Ectodermal cell (in vitro differentiated cells): ENCODE measurements around the gene CHST9.

ENCODE experiments used
- H3K27ac ChIP-seq: 2 replicates; pipeline ENCODE4 v1.7.0; 2013; ENCODE audit warnings: mild to moderate bottlenecking, low read depth, low read length; ENCODE audit not compliant: insufficient read depth, poor library complexity, severe bottlenecking
- H3K27me3 ChIP-seq: 2 replicates; pipeline ENCODE4 v1.7.0; 2013; ENCODE audit warnings: mild to moderate bottlenecking, low read length; ENCODE audit not compliant: insufficient read depth, control insufficient read depth, poor library complexity, severe bottlenecking
- H3K36me3 ChIP-seq: one replicate; pipeline ENCODE4 v1.7.0; 2013; ENCODE audit warnings: low read length; ENCODE audit not compliant: control insufficient read depth, insufficient read depth
- H3K4me1 ChIP-seq: one replicate; pipeline ENCODE4 v1.7.0; 2013; ENCODE audit warnings: low read length; ENCODE audit not compliant: control insufficient read depth, insufficient read depth
- H3K4me3 ChIP-seq: 2 replicates; pipeline ENCODE4 v1.7.0; 2013; ENCODE audit warnings: low read depth, low read length, control low read depth; ENCODE audit not compliant: insufficient read depth
- H3K9me3 ChIP-seq: 2 replicates; pipeline ENCODE4 v1.7.0; 2013; ENCODE audit warnings: mild to moderate bottlenecking, low read length, moderate library complexity; ENCODE audit not compliant: control insufficient read depth
- WGBS, 2 experiments: methylation state at CpG; one replicate each; pipeline ENCODE4 v1.1.7; 2013; ENCODE audit warnings: missing lambda C conversion rate in 2 of 2; 5-methylcytosine and 5-hydroxymethylcytosine counted together

The CHST9 gene

DNA sequence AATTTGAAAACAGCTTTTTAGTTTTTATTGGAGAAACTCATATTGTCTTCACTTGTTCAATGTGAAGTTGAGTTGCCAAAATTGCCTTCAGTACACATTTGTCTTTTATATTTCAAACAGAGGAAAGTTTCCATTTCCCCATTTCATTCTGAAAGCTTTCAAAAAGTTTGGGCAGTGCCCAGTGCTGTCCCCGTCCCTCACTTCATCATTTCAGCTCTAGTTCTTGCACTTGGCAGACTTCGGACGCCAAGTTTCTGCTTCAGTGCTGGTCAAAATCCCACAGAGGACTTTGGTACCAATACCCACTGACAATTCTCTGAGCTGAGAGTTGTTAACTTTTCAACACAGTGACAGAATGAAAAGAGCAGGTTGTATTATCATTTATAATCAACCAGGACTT is 276.2 kb downstream of the CHST9 start:
- peaks cover 12% of the 10 kb centered on the region for H3K4me1 ChIP-seq
- no peak overlapping the region for H3K27ac ChIP-seq
- no peaks in the 10 kb centered on the region for H3K36me3 ChIP-seq
- 80 to 85% methylated on average over 3 of the region's 3 CpGs for WGBS, 2 experiments
- no peaks in the 10 kb centered on the region for H3K27me3 ChIP-seq
- H3K9me3 ChIP-seq, result peaks cover 4% of the 10 kb centered on the region
- H3K4me3 ChIP-seq, result no peak overlapping the region

DNA sequence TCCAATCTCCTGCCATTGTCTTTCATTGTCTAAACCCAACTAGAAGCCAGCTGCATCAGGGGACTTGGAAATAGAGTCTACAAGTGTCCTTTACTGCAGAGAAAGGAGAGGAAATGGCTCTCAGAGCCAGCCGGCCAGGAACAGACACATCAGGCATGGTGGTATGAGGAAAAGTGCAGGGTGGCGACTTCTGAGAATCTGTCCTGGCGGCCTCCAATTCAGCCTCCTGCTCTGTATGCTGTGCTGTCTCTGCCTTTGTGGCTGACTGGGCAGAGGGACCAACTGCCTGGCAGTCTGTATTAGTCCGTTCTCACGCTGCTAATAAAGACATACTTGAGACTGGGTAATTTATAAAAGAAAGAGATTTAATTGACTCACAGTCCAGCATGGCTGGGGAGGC is 282.8 kb downstream of the CHST9 start:
- peaks cover 6% of the 10 kb centered on the region for H3K9me3 ChIP-seq
- H3K36me3 ChIP-seq, result no peaks in the 10 kb centered on the region
- no peaks in the 10 kb centered on the region for H3K27me3 ChIP-seq
- 91 to 95% methylated on average over 5 of the region's 5 CpGs for WGBS, 2 experiments
- no peaks in the 10 kb centered on the region for H3K4me1 ChIP-seq
- H3K27ac ChIP-seq, result no peak overlapping the region
- H3K4me3 ChIP-seq, result no peak overlapping the region

DNA sequence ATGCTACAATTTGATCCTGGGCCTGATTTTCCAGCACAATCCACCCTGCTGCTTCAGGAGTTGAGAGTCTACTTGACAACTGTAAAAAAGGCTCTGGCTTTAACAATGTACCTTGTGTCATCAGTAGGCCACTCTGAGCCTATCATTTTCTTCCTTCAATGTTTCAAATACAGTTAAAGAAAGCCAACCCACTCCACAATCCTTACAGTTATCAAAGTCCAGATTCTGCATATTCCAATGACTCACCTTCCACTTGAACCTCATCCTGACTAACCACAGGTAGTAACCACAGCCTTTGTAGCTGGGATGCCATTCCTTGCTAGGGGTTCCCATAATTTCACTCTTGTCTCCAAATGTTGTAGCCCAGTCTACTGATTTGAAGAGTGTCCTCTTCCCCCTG is 284.1 kb downstream of the CHST9 start:
- Histone ChIP-seq H3K27me3 (no peaks in the 10 kb centered on the region), H3K36me3 (no peaks in the 10 kb centered on the region), H3K9me3 (peaks cover 6% of the 10 kb centered on the region), H3K27ac (no peak overlapping the region), H3K4me3 (no peak overlapping the region), H3K4me1 (no peaks in the 10 kb centered on the region)

DNA sequence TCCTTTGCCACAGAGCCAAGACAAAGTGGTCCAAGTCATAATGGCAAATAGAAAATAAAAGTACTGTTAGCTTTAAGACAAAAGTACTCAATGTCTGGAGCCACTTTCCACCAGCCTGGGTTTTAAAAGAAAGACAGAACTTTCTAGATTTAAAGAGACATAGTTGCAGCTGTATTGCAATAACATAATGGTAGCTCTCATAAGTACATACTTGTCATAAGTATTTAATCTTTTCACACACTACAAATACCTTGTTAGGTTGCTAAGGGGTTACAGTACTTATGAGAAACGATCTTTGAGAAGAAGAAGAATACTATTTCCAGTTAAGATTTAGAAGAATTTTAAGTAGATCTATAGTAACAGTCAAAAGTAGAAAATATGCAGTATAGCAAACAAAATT is 290.7 kb downstream of the CHST9 start:
- Histone ChIP-seq H3K4me3 (no peak overlapping the region), H3K27ac (no peak overlapping the region), H3K27me3 (no peaks in the 10 kb centered on the region), H3K9me3 (no peaks in the 10 kb centered on the region), H3K36me3 (no peaks in the 10 kb centered on the region), H3K4me1 (no peaks in the 10 kb centered on the region)
- 100% methylated on average over 1 of the region's 1 CpG; no CpG with 5 or more reads in 1 of the 2 experiments for WGBS, 2 experiments

DNA sequence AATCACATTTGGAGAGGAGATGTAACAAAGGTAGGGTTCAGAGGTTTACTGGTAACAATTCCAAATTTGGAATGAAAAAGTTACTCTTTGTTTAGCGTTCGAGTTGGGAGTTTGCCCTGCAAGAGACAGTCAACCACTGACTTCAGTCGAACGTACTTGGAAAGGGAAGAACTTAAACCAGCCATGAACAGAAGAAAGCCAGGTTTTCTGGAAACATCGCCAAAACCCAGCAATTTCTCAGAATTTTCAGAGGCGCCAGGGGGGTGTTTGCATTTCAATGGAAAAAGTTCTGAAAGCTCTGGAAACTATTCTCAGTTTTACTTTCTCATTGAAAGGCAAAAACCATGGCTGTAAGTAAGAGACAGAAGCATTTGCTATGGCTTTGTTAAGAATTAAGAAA is 291.1 kb downstream of the CHST9 start:
- H3K27me3 ChIP-seq, result no peaks in the 10 kb centered on the region
- H3K9me3 ChIP-seq, result no peaks in the 10 kb centered on the region
- no peaks in the 10 kb centered on the region for H3K4me1 ChIP-seq
- no peak overlapping the region for H3K27ac ChIP-seq
- 24 to 29% methylated on average over 6 of the region's 6 CpGs for WGBS, 2 experiments
- H3K4me3 ChIP-seq, result no peak overlapping the region
- H3K36me3 ChIP-seq, result no peaks in the 10 kb centered on the region

DNA sequence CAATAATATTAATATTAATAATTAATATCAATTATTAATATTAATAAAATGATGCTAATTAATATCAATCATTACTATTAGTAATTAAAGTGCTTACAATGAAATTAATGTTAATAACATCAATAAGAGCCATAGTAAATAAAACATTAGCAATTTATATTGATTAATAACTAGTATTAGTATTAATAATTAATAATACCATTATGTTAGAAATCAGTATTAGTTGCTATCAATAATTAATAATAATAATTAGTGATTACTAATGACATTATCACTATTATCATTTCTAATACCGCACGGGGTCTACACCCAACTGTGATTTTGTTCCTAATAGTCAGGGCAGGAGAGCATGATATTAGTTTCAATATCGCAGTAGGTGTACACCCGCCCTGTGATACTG is 296.8 kb downstream of the CHST9 start:
- 92 to 98% methylated on average over 4 of the region's 4 CpGs for WGBS, 2 experiments
- Histone ChIP-seq H3K27me3 (no peaks in the 10 kb centered on the region), H3K36me3 (no peaks in the 10 kb centered on the region), H3K27ac (no peak overlapping the region), H3K4me1 (no peaks in the 10 kb centered on the region), H3K9me3 (no peaks in the 10 kb centered on the region), H3K4me3 (no peak overlapping the region)

DNA sequence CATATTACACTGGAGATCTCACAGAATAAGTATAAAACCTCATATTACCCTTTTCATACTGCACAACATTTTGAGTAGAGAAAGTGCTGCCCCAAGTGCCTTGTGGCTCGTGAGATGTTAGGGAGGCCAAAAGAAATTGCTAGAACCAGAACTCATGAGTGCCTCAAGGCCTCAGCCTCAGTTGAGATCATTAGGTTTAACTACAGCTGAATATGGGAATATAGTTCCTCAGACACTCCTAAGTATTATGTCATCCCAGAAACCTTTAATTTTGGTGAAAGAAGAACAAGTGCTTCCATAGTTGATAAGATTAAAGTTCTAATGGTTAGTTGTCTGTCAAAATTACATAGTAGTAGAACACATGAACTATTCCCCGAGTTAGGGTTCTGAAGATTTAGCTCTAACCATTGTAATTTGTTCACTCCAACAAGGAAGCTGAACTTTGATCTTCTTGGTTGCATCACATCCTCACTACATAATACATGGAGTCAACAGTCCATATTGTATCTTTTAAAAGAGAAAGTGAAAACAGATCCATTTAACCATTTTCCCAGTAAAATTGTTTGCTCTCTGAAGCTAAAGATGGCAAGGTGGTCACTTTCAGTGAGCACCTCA is 310.0 kb downstream of the CHST9 start:
- Histone ChIP-seq H3K36me3 (no peaks in the 10 kb centered on the region), H3K27me3 (no peaks in the 10 kb centered on the region), H3K4me1 (peaks cover 3% of the 10 kb centered on the region), H3K4me3 (no peak overlapping the region), H3K9me3 (no peaks in the 10 kb centered on the region), H3K27ac (no peak overlapping the region)
- WGBS, 2 experiments, result 89 to 99% methylated on average over 2 of the region's 2 CpGs

DNA sequence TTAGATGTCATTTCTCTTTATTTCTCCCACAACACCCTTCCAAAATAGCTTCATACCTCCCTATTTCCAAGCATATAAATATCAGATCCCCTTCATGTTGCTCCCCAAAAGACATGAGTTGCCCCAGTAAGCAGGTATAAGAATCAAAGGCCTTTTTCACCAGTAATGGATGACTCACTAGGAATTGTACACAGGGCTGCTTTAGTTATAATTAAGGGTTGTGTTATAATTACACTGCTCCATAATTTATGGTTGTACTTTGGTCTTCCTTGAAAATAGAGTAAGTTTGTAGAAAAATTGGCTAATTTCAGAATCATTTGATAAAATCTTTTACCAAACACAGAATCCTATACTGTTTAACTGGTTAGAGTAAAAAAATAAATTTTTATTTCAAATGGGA is 310.8 kb downstream of the CHST9 start:
- peaks cover 3% of the 10 kb centered on the region for H3K4me1 ChIP-seq
- no peaks in the 10 kb centered on the region for H3K27me3 ChIP-seq
- no peak overlapping the region for H3K27ac ChIP-seq
- H3K36me3 ChIP-seq, result no peaks in the 10 kb centered on the region
- no peaks in the 10 kb centered on the region for H3K9me3 ChIP-seq
- H3K4me3 ChIP-seq, result no peak overlapping the region

DNA sequence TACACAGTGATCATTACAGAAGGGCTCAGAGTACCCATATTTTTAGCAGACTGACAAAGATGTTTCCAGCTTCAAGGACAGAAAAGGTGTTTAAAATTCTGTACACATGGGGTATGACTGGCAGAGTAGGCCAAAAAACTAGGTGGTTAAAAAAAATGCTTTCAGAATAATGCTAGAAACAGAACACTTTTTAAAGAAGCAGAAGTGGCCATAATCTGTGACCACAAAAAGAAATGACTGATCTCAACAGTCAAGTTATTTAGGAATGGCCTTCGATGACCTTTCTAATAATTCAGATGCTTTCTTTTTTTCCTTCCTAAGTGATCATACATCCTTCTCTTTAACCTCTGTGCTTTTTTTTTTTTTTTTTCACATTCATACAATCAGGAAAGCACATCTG is 315.5 kb downstream of the CHST9 start:
- Histone ChIP-seq H3K27ac (no peak overlapping the region), H3K4me1 (peaks cover 3% of the 10 kb centered on the region)
- WGBS, 2 experiments, result 91 to 95% methylated on average over 1 of the region's 1 CpG

DNA sequence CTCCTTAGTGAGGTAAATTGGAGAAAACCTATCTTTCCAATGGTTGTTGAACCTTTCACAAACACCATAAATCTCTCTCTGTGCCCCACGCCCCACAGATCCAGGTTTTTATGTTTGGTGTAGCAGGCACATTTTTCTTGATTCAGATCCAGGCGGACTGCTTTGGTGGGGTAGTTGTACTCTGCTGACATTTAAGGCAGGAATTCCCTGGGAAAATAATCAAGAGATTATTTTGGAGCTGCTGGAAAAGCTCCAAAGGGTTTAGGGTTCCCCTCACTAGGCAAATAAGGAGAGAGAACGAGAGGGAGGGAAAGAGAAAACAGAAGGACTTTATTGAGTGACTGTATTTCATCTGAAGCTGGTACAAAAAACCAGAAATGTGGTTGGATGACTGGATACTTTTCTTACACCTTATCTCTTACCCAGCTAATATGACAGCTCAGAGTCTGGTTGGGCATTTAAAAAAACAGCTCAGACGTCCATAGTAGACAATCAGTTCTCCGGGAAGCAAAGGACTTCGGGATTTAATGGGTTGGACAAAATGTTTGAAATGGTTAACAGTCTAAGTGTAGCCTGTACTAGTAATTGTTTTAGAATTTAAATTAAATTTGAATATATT is 316.0 kb downstream of the CHST9 start:
- Histone ChIP-seq H3K4me1 (peaks cover 5% of the 10 kb centered on the region), H3K9me3 (no peaks in the 10 kb centered on the region), H3K4me3 (no peak overlapping the region), H3K27me3 (peaks cover 9% of the 10 kb centered on the region), H3K36me3 (no peaks in the 10 kb centered on the region), H3K27ac (no peak overlapping the region)
- 88 to 95% methylated on average over 6 of the region's 6 CpGs for WGBS, 2 experiments

More for the DNA sequence above, 315.5 kb downstream of the CHST9 start:
- Histone ChIP-seq H3K4me3 (no peak overlapping the region), H3K9me3 (no peaks in the 10 kb centered on the region), H3K36me3 (no peaks in the 10 kb centered on the region), H3K27me3 (peaks cover 3% of the 10 kb centered on the region)
